HG02588 (cell line): Measurements from ENCODE around the gene AXIN2.
A peak's percentile ranks its signal among the peaks of the same experiment; 100 is the strongest.

Source experiments
- ATAC-seq: cut with Tn5 transposase; IDR thresholded peaks from one replicate; pipeline ENCODE4 v1.9.1; 2021; ENCODE audit warnings: mild to moderate bottlenecking, moderate library complexity; ENCODE audit not compliant: unreplicated experiment

The AXIN2 gene

DNA sequence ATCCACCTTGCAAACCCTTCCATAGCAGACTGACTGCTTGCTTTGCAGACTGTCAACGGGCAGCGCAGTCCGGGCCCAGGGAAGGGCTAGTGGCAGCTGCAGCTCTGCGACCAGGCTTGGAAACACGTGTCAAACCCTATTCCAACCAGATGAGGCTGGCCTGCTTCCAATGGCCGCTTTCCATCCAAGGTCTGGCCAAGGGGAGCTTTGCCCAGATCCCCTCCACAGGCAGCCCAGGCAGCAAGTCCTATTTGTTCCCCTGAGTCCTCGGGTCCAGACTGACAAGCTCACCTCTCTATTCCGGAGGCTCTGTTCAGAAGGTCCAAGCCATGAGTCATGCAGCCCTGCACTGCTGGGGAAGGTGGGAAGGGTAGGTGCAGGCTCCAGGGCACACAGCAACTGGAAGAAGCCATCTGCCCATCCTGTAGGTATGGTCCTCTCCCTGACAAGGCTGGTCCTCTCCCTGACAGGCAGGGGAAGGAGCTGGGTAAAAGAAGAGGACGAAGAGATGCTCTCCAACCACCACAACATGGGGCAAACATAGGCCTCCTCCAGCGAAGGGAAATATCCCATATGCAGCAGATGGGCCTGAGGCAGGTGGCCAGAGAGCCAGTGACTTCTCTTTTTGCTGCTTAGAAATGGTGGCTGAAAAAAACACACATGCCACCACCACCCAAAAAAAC is 22.6 kb upstream of the AXIN2 start:
- ATAC-seq = no peak

DNA sequence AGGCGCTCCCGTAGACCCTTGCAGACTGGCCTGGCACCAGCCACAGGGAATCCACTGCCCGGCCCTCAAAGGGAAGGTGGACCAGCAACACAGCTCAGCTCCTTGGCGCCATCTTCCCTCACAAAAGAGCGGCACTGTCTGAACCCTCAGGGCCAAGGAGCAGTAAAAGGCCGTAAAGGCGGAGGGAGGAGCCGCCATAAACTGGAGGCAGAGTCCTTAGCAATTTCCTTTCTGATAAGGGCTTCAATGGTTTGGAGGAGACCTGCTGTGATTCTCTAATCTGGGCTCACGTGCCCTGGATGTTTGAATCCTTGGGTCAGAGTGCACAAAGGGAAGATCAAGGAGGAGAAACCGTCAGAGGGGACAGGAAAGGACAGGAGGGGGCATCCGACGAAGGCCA is 15.5 kb upstream of the AXIN2 start:
- no peak for ATAC-seq

DNA sequence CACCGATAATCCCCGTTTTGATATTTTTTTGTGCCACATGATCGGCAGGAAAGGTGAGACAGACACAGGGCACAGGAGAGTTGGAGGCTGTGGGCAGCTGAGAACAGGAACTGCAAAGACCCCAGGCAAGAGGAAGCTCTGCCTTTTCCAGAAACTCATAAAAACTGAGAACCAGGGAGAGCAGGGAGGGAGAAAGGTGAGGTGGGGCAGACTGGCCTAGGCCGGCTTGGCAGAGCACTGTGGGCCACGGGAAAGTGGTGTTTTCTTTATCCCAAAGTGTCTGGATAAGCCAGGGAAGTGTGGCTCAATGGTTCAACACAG is 11.8 kb upstream of the AXIN2 start:
- no peak for ATAC-seq

- no peak for ATAC-seq
These were observed 11.3 kb upstream of the AXIN2 start for GRCh38 chr17:65572581-65573281.

- no peak for ATAC-seq
These were observed 10.7 kb upstream of the AXIN2 start for GRCh38 chr17:65572186-65572580.

- ATAC-seq = no peak
These were observed 7.5 kb upstream of the AXIN2 start for GRCh38 chr17:65568918-65569317.

GRCh38 chr17:65567566-65567965 is 6.1 kb upstream of the AXIN2 start:
- no peak for ATAC-seq

GRCh38 chr17:65565559-65565958 is 4.1 kb upstream of the AXIN2 start:
- no peak for ATAC-seq

DNA sequence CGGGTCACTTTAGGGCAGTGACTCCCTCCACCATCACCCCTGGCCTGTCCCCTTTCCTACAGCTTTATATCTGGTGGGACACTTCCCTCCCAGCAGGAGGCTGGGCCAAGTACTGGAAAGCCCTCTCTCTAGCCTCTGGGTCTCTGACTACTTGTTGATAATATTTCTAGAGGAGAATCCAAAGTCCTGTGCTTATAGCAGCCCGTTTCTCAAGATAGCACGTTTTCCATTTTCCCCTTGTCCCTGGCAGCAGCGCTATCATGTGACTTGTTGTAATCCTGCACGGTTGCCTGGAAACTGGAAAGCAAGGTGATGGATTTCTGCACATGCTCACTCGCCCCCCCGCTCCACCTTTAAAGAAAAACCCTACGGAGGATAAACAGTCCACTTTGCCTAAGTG is 3.3 kb upstream of the AXIN2 start:
- ATAC-seq = no peak

DNA sequence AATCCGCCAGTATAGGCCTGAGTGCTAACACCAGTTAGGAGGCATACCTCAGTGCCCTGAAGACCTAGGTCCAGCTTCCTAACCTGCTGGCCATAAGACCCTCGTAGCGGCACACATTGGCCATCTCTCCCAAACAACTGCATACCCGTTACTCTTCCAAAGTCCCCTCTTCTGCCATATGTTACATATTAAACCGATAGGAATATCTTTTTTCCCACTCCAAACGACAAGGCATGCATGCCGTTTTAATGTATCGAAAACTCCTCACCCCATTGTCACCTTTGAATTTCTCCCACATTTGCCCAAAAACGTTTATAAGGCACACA is 721 bp upstream of the AXIN2 start:
- ATAC-seq = no peak

DNA sequence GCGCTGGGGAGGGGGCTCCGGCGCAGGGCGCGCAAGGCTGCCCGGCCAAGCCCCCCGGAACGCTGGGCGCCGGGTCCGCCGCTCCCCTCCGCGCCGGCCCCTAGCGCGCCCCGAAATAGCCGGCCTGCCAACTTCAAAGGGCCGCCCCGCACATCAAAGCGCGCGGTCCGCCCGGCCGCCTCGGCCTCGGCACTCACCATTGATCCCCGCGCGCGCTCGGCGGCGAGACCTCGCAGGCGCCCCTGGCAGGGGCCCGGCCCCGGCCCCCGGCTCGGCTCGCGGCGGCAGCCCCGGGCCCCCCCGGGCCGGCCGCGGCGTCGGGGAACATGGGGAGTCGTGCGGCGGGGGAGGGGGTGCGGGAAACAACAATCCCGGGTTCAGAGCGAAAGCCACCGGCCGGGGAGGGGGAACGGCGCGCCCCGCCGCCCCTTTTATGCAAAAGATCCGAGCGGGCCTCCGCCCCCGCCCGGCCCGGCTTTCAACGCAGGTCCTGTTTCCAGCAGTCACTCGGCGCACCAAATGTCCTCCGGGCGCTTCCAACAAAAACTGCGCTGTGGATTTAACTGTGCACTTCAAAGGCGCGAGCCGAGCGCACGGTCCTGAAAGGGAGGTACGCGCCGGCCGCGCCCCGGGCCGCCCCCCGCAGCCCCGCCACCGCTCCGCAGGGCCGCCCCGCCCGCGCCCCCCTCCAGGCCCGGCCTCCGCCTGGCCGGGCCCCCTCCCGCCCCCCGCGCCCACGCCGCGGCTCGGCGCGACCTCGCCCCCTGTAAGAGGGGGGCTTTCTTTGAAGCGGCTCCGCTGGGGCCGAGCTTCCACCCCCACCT is 608 bp downstream of the AXIN2 start:
- peak; percentile 29 for ATAC-seq

DNA sequence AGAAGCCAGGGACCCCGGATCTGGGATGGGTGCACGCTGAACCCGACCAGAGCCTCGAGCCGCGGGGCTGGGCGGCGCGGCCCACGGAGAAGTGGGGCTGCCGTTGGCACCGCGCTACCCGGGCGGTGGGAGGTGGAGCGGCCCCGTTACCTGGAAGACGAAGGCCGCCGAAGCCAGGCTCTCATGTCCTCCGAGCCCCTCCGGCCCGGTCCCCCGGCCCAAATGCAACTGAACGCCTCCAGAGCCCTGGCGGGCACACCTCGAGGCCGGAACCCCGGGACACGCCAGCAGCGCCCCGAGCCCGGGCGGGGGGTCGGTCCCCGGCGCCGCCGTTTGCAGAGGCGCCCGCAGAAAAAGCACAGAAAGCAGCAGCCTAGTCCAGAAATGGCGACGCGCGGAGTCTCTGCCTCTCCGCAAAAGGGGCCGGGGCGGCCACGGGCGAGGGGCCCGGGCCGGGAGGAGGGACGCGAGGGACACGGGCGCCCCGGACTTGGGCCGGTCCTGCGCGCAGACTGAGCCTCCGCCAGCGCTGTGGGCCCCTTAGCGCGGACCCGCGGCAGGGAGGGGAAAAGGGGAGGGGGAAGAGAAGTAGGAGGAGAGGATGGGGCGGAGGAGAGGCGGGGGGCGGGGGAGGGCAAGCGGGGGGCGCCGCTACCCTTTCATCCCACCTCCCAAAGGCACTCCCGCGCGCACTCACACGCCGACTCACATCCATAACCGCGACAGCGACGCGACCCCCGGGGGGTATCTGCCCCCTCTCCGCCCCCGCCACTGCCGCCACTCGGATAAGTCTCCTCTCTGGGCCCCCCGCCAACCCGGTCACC is 1.4 kb downstream of the AXIN2 start:
- ATAC-seq = no peak

DNA sequence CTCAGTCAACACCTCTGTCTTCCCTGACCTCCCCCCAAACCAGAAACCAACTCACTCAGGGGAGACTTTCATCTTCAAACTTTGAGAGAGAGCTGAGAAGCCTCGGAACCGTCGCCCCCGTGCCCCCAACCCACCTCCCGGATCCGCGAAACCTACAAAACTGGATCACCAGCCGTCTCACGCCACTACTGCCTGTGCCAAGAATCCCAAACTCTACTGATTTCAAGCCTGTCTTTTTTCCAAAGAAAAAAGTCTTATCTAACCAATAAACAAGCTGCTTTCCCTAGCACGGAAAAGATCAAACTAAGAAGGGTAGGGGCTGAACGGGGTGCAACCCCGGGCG is 2.0 kb downstream of the AXIN2 start:
- ATAC-seq = no peak

DNA sequence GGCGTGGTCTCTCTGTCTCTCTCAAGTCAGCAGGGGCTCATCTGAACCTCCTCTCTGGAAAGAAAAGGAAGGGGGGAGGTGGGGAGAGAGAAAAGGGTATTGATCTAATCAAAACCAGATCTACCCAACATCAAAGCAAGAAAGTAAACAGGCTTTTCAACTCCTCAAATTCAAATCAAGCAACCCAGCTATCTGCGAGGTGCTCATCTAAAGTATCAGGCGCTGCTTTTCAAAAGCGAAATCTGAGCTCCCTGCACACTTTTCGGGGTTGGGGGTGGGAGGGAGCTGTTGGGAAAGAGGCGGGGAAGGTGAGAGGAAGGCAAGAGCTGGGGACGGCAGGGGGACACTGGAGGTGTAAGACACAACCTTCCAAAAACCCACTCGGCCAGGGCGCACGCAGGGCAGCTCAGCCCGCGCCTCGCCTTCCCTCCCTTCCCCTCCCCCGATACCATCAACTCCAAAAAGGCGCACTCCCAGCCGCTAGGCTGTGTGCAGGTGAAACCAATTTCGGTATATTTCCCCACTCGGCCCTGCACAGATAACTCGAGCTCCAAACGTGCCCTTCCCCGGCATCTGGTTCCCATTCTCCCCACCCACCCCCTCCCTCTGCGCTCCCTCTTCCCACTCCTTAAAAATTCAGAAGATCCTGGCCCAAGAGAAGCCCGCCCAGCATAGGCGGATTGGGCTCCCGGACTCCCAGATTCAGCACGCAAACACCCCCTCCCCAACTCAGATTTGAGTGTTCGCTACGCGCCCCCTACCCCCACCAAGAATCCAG is 2.6 kb downstream of the AXIN2 start:
- no peak for ATAC-seq

DNA sequence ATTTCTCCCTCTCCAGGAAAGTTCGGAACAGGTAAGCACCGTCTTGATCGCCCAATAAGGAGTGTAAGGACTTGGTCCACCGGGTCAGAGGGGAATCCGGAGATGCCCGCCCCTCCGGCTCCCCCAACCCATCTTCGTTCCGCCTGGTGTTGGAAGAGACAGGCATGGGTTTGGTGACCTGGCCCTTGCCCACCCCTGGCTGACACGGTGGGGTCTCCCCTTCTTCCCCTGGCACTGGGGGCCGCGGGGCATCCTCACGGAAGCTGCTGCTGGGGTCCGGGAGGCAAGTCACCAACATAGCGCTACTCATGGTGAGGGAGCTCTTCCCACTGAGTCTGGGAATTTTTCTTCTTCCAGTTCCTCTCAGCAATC is 3.2 kb downstream of the AXIN2 start:
- ATAC-seq = no peak

DNA sequence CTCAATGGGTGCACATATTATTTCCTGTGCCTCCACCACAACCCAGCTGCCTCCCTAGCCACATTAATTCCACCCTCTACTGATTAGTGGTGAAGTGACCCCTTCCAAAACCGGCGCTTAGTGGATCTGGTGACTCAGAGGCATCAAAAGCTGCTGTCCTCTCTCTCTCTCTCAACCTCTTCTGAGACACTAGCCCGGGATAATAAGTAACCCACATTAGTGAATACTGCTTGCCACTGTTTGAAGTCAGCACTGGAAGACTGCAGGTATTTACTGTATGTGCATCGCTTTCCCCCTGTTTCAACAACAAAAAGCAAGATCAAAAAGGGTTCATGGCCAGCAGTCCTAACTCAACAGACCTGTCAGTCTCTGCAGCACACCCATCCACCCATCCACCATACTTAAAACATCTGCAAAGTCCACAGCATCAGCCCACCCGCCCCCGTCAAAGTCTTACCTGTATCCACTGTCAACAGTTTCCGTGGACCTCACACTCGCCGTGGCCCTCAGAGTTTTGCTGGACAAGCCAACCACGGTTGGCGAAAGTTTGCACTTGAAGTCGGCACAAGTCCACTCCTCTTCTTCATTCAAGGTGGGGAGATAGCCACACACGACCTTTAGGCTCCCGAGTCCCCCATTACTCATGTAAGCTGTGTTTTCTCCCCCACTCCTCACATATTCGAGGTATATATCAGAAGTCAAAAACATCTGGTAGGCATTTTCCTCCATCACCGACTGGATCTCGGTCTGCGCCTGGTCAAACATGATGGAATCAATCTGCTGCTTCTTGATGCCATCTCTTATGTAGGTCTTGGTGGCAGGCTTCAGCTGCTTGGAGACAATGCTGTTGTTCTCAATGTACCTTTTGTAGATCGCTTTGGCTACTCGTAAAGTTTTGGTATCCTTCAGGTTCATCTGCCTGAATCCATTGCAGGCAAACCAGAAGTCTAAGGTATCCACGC is 3.8 kb downstream of the AXIN2 start:
- ATAC-seq = no peak

GRCh38 chr17:65556910-65557348 is 4.5 kb downstream of the AXIN2 start:
- no peak for ATAC-seq

DNA sequence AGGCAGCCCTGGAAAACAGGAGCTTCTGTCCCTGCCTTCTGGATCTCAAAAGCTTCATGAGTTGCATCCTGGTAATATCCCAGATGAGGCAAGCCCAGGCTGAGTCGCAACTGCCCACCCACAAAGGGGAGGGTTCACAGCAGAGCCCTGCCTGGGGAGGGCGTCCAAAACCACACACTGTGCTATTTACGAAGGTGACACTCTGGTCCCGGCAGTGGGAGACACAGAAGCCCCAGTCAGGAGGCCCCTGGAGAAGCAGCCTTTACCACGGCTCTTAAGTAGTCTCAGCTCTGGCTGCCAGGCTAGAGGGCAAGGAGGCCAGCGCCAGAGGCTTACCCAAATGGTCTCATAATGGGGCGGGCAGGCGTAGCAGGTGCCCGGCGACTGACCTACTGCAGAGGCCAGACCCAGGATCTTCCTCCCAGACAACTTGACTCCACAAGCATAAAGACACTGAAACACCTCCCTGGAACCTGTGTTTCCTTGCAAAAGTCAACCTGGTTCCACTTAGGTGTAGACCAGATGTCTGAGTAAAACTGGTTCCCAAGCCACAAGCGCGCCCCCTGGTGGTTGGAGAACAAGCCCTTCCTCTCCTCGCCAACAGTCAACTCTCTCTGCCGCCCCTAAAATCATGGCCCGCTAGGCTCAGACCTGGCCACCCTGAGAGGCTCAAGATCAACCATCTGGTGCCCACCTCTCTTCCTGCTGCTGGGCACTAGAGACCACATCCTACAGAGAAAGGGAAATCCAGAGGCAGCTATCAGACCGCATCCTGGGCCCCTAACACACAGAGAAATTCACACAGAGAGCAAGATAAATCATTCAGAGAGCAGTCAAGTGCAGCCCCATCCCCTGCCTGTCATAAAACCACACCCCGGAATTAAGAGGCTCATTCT is 5.2 kb downstream of the AXIN2 start:
- ATAC-seq = no peak
